ENCODE results near the gene TBC1D2. TPM values are rescaled to one million over a fixed set of nuclear protein-coding genes. Genes with fewer than 3 reads are reported as not detected.
"Not testable (repeated sequence)": the region's sequence is repeated elsewhere in the genome, so short reads cannot be mapped to it uniquely, and the experiment has no call there.

Gene TBC1D2
- total and polyA plus RNA-seq, 2 donors (not counting 1 experiment from before 2014, with no cell fraction given), result 7.5 to 24.9 TPM

DNA sequence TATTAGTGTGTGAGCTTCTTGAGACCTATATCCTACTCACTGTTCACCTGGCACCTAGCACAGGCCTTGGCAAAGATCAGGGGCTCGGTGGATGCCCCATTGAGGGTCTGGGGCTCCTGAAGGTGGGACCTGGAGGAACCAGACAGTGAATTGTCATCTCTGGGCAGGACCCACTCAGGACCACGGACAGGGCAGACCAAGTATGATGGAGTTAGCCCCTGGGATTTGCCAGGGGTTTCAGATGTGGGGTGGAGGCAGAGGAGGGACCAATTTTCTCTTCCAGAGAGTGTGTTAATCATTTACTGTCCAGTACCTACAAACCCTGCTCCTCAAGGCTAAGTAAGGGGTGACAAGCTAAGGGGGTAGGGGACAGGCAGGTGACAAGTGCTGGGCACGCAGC is 29.3 kb upstream of the TBC1D2 start:
- Histone ChIP-seq H3K27me3 (ENCODE audit: control insufficient read depth, insufficient read depth, low read length) (peaks cover 8% of the 10 kb centered on the region), H3K9ac (ENCODE audit: insufficient read depth, low read length) (no peak overlapping the region)

GRCh38 chr9:98283143-98283542 is 27.7 kb upstream of the TBC1D2 start:
- not testable (repeated sequence) for H3K79me2 ChIP-seq (ENCODE audit: control insufficient read depth, insufficient read depth, low read length); H4K20me1 ChIP-seq (ENCODE audit: control insufficient read depth, extremely low read depth, insufficient read depth, low read length); H3K4me3 ChIP-seq (replicated peaks in 1 of 4; ENCODE audit: control extremely low read depth in 1 of 4, insufficient read depth in 1 of 4, low read depth in 3 of 4, low read length in 4 of 4); H3K4me2 ChIP-seq (ENCODE audit: extremely low read depth, insufficient read depth, low read length); H2AFZ ChIP-seq (ENCODE audit: low read length); H3K9me3 ChIP-seq (ENCODE audit: control insufficient read depth, insufficient read depth, low read depth, low read length); H3K27ac ChIP-seq (ENCODE audit: insufficient read depth, low read length); H3K4me1 ChIP-seq (ENCODE audit: control insufficient read depth, extremely low read depth, insufficient read depth, low read length); DNase-seq (ENCODE audit: low read depth in 2 of 2); H3K36me3 ChIP-seq (ENCODE audit: control insufficient read depth, insufficient read depth, low read length); H3K9ac ChIP-seq (ENCODE audit: insufficient read depth, low read length)
- peaks cover 12% of the 10 kb centered on the region for H3K27me3 ChIP-seq (ENCODE audit: control insufficient read depth, insufficient read depth, low read length)

More for the DNA sequence above, 29.3 kb upstream of the TBC1D2 start:
- Histone ChIP-seq H3K4me3 (replicated peaks in 1 of 4; ENCODE audit: control extremely low read depth in 1 of 4, insufficient read depth in 1 of 4, low read depth in 3 of 4, low read length in 4 of 4) (no peak overlapping the region), H3K9me3 (ENCODE audit: control insufficient read depth, insufficient read depth, low read depth, low read length) (no peaks in the 10 kb centered on the region), H3K4me1 (ENCODE audit: control insufficient read depth, extremely low read depth, insufficient read depth, low read length) (no peaks in the 10 kb centered on the region), H3K4me2 (ENCODE audit: extremely low read depth, insufficient read depth, low read length) (no peak overlapping the region), H2AFZ (ENCODE audit: low read length) (no peak overlapping the region), H3K79me2 (ENCODE audit: control insufficient read depth, insufficient read depth, low read length) (no peaks in the 10 kb centered on the region), H4K20me1 (ENCODE audit: control insufficient read depth, extremely low read depth, insufficient read depth, low read length) (no peaks in the 10 kb centered on the region), H3K27ac (ENCODE audit: insufficient read depth, low read length) (no peak overlapping the region), H3K36me3 (ENCODE audit: control insufficient read depth, insufficient read depth, low read length) (no peaks in the 10 kb centered on the region)
- TF ChIP-seq CTCF (conservative IDR thresholded peaks at IDR 0.05 in 1 of 2, IDR thresholded peaks at IDR 0.05 in 1 of 2; ENCODE audit: low read depth in 1 of 2, low read length in 2 of 2) (no peak), EZH2 (IDR thresholded peaks at IDR 0.05; ENCODE audit: low read length, missing control alignments) (no peak)
- DNase-seq (ENCODE audit: low read depth in 2 of 2), result no peak

DNA sequence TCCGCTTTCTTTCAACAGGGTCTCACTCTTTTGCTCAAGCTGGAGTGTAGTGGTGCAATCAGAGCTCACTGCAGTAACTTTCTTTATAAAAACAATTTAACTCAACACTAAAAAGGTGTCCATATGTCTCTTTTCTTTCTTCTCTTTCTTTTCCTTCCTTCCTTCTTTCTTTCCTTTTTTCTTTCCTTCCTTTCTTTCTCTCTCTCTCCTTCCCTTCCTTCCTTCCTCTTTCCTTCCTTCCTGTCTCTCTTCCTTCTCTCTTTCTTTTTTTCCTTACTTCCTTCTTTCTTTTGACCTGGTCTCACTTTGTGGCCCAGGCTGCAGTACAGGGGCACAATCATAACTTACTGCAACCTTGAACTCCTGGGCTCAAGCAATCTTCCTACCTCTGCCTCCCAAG is 25.8 kb upstream of the TBC1D2 start:
- Histone ChIP-seq H3K4me3 (replicated peaks in 1 of 4; ENCODE audit: control extremely low read depth in 1 of 4, insufficient read depth in 1 of 4, low read depth in 3 of 4, low read length in 4 of 4) (no peak overlapping the region), H3K4me1 (ENCODE audit: control insufficient read depth, extremely low read depth, insufficient read depth, low read length) (no peaks in the 10 kb centered on the region), H3K9ac (ENCODE audit: insufficient read depth, low read length) (no peak overlapping the region), H3K36me3 (ENCODE audit: control insufficient read depth, insufficient read depth, low read length) (no peaks in the 10 kb centered on the region), H3K27ac (ENCODE audit: insufficient read depth, low read length) (no peak overlapping the region), H3K27me3 (ENCODE audit: control insufficient read depth, insufficient read depth, low read length) (peaks cover 15% of the 10 kb centered on the region), H4K20me1 (ENCODE audit: control insufficient read depth, extremely low read depth, insufficient read depth, low read length) (no peaks in the 10 kb centered on the region), H3K79me2 (ENCODE audit: control insufficient read depth, insufficient read depth, low read length) (no peaks in the 10 kb centered on the region), H3K9me3 (ENCODE audit: control insufficient read depth, insufficient read depth, low read depth, low read length) (no peaks in the 10 kb centered on the region), H3K4me2 (ENCODE audit: extremely low read depth, insufficient read depth, low read length) (no peak overlapping the region), H2AFZ (ENCODE audit: low read length) (no peak overlapping the region)
- no peak for DNase-seq (ENCODE audit: low read depth in 2 of 2)
- TF ChIP-seq CTCF (conservative IDR thresholded peaks at IDR 0.05 in 1 of 2, IDR thresholded peaks at IDR 0.05 in 1 of 2; ENCODE audit: low read depth in 1 of 2, low read length in 2 of 2) (no peak), EZH2 (IDR thresholded peaks at IDR 0.05; ENCODE audit: low read length, missing control alignments) (no peak)

Data from fibroblast of lung (primary cell).